A549 (cell line): ENCODE data around the gene TOR1B.

Experiments
- CBX8 ChIP-seq: fragments of 200-600 bp; sonication (generic); IDR thresholded peaks from 2 replicates; pipeline ENCODE4 v1.6.1; 2016
- ESRRA ChIP-seq: fragments of 150-350 bp; IDR thresholded peaks from 2 replicates; pipeline ENCODE4 v1.6.1; 2014; ENCODE audit warnings: mild to moderate bottlenecking, low read length, borderline replicate concordance
- FOSL2 ChIP-seq, 2 experiments: fragments of 450-650 bp in 1 of 2; fragments of >200 bp in 1 of 2; sonication (Bioruptor Twin) in 1 of 2; formaldehyde crosslinking; IDR thresholded peaks; 2 replicates each; pipeline versions ENCODE4 v1.5.0 to v1.6.1; 2016 to 2020; ENCODE audit warnings: mild to moderate bottlenecking in 1 of 2, moderate library complexity in 1 of 2
- HOXB13 ChIP-seq: fragments of 250-450 bp; sonication (Bioruptor Pico); IDR thresholded peaks from 2 replicates; pipeline ENCODE4 v1.5.0; 2020; ENCODE audit warnings: low read depth, mild to moderate bottlenecking, moderate library complexity
- KDM1A ChIP-seq: fragments of 200-600 bp; sonication (generic); IDR thresholded peaks from 2 replicates; pipeline ENCODE4 v1.6.1; 2016; ENCODE audit warnings: low read depth, mild to moderate bottlenecking
- POLR2AphosphoS2 ChIP-seq: conservative IDR thresholded peaks from 2 replicates; pipeline ENCODE4 v1.6.1; 2012; ENCODE audit warnings: low read length, improper control_type of control experiment, inconsistent platforms
- RAD21 ChIP-seq, 2 experiments: fragments of >200 bp in 1 of 2; sonication (Bioruptor Twin) in 1 of 2; formaldehyde crosslinking in 1 of 2; IDR thresholded peaks in 1 of 2; conservative IDR thresholded peaks in 1 of 2; 2 replicates in 1 of 2; 3 replicates in 1 of 2; pipeline ENCODE4 v1.6.1; 2012 to 2018; ENCODE audit warnings: inconsistent platforms in 1 of 2
- SMC3 ChIP-seq: fragments of >200 bp; sonication (Bioruptor Twin); formaldehyde crosslinking; IDR thresholded peaks from 3 replicates; pipeline ENCODE4 v1.6.1; 2018; ENCODE audit warnings: inconsistent platforms
- TP53 ChIP-seq: fragments of 250-450 bp; sonication (Bioruptor Pico); IDR thresholded peaks from 2 replicates; pipeline ENCODE4 v1.5.0; 2021; ENCODE audit warnings: mild to moderate bottlenecking, moderate library complexity
- ZFP36 ChIP-seq: fragments of 450-650 bp; IDR thresholded peaks from 2 replicates; pipeline ENCODE4 v1.6.1; 2014; ENCODE audit warnings: borderline replicate concordance; ENCODE audit not compliant: partially characterized antibody
- TF ChIP-seq, protein P1 (sequence below): fragments of >200 bp; sonication (Bioruptor Twin); formaldehyde crosslinking; IDR thresholded peaks from 3 replicates; pipeline ENCODE4 v1.5.1; 2016
- TF ChIP-seq, protein P2 (sequence below): fragments of 250-450 bp; sonication (Bioruptor Pico); IDR thresholded peaks from 2 replicates; pipeline ENCODE4 v1.5.0; 2020; ENCODE audit warnings: low read depth, mild to moderate bottlenecking, moderate library complexity
- TF ChIP-seq, protein P3 (sequence below): IDR thresholded peaks from 2 replicates; pipeline ENCODE4 v1.6.1; 2012

- TF ChIP-seq HOXB13 (CRISPR knock-in tag) (no peak), TP53 (no peak), ZFP36 (no peak), FOSL2 (IDR thresholded peaks at IDR 0.05) (no peak), FOSL2 (CRISPR knock-in tag; IDR thresholded peaks at IDR 0.05) (no peak), SMC3 (no peak), ESRRA (no peak), RAD21 (conservative IDR thresholded peaks at IDR 0.05 in 1 of 2, IDR thresholded peaks at IDR 0.05 in 1 of 2) (no peak), KDM1A (no peak), POLR2AphosphoS2 (no peak), CBX8 (no peak)
- TF ChIP-seq, protein P1, sequence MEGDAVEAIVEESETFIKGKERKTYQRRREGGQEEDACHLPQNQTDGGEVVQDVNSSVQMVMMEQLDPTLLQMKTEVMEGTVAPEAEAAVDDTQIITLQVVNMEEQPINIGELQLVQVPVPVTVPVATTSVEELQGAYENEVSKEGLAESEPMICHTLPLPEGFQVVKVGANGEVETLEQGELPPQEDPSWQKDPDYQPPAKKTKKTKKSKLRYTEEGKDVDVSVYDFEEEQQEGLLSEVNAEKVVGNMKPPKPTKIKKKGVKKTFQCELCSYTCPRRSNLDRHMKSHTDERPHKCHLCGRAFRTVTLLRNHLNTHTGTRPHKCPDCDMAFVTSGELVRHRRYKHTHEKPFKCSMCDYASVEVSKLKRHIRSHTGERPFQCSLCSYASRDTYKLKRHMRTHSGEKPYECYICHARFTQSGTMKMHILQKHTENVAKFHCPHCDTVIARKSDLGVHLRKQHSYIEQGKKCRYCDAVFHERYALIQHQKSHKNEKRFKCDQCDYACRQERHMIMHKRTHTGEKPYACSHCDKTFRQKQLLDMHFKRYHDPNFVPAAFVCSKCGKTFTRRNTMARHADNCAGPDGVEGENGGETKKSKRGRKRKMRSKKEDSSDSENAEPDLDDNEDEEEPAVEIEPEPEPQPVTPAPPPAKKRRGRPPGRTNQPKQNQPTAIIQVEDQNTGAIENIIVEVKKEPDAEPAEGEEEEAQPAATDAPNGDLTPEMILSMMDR = no peak
- TF ChIP-seq, protein P2, sequence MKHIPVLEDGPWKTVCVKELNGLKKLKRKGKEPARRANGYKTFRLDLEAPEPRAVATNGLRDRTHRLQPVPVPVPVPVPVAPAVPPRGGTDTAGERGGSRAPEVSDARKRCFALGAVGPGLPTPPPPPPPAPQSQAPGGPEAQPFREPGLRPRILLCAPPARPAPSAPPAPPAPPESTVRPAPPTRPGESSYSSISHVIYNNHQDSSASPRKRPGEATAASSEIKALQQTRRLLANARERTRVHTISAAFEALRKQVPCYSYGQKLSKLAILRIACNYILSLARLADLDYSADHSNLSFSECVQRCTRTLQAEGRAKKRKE (CRISPR knock-in tag) = no peak
- TF ChIP-seq, protein P3, sequence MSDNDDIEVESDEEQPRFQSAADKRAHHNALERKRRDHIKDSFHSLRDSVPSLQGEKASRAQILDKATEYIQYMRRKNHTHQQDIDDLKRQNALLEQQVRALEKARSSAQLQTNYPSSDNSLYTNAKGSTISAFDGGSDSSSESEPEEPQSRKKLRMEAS = no peak
Observed at GRCh38 chr9:129809346-129809745, 6.4 kb downstream of the TOR1B start.
